ENCODE data around the gene COL4A2. TPM values are rescaled to one million over a fixed set of nuclear protein-coding genes. Genes with fewer than 3 reads are reported as not detected.
A peak's percentile ranks its signal among the peaks of the same experiment; 100 is the strongest.

Gene COL4A2
- total and polyA plus RNA-seq, 9 donors, result 59.5 to 171 (median 136) TPM

DNA sequence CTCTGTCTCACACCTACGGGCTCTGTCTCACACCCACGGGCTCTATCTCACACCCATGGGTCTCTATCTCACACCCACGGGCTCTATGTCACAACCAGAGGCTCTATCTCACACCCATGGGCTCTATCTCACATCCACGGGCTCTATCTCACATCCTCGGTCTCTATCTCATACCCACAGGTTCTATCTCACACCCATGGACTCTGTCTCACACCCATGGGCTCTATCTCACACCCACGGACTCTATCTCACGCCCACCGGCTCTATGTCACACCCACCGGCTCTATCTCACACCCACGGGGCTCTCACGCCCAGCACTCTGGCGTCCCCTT is 73.9 kb downstream of the COL4A2 start:
- intact Hi-C loops (cut with DNase I), result no loop called here
- TF ChIP-seq, protein P1, sequence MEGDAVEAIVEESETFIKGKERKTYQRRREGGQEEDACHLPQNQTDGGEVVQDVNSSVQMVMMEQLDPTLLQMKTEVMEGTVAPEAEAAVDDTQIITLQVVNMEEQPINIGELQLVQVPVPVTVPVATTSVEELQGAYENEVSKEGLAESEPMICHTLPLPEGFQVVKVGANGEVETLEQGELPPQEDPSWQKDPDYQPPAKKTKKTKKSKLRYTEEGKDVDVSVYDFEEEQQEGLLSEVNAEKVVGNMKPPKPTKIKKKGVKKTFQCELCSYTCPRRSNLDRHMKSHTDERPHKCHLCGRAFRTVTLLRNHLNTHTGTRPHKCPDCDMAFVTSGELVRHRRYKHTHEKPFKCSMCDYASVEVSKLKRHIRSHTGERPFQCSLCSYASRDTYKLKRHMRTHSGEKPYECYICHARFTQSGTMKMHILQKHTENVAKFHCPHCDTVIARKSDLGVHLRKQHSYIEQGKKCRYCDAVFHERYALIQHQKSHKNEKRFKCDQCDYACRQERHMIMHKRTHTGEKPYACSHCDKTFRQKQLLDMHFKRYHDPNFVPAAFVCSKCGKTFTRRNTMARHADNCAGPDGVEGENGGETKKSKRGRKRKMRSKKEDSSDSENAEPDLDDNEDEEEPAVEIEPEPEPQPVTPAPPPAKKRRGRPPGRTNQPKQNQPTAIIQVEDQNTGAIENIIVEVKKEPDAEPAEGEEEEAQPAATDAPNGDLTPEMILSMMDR (IDR thresholded peaks at IDR 0.05), result no peak
- no peak for TF ChIP-seq POLR2A (IDR thresholded peaks at IDR 0.05)
- TF ChIP-seq EP300 (IDR thresholded peaks at IDR 0.05), result no peak
- H3K36me3 ChIP-seq, result no peaks in the 10 kb centered on the region
- H3K4me1 ChIP-seq (ENCODE audit: insufficient read depth), result peaks cover 29% of the 10 kb centered on the region
- no peak overlapping the region for H3K4me3 ChIP-seq
- no peak overlapping the region for H3K27ac ChIP-seq
- no peaks in the 10 kb centered on the region for H3K27me3 ChIP-seq
- H3K9me3 ChIP-seq, result no peaks in the 10 kb centered on the region
- no peak for DNase-seq
- 90 to 95% (median 93%) methylated on average over 12 of the region's 12 CpGs for WGBS, 3 donors

DNA sequence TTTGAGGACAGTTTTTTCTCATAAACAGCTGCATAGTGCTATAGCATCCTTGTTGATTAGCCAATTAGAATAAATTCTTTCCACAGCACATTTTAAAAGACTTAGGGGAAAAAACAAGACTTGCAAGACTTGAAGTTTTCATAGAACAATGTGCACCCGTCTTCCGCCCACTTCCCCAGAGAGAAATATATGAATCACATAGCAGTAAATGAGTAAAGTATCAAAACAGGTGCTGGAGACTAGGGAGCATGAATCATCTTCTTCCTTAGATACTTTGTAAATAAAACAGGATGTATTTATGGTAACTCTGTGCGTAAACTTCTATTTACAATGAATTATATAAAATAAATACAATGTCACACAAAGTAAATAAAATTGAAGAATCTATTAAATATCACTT is 75.1 kb downstream of the COL4A2 start:
- intact Hi-C loops (cut with DNase I), result no loop called here
- Histone ChIP-seq H3K4me1 (ENCODE audit: insufficient read depth) (peaks cover 22% of the 10 kb centered on the region), H3K27ac (no peak overlapping the region), H3K36me3 (no peaks in the 10 kb centered on the region), H3K9me3 (no peaks in the 10 kb centered on the region), H3K4me3 (no peak overlapping the region), H3K27me3 (no peaks in the 10 kb centered on the region)
- no peak for DNase-seq
- TF ChIP-seq, protein P1 (IDR thresholded peaks at IDR 0.05), result no peak
- TF ChIP-seq EP300 (IDR thresholded peaks at IDR 0.05) (no peak), POLR2A (IDR thresholded peaks at IDR 0.05) (no peak)
- 80 to 86% (median 83%) methylated on average over 3 of the region's 3 CpGs for WGBS, 3 donors

DNA sequence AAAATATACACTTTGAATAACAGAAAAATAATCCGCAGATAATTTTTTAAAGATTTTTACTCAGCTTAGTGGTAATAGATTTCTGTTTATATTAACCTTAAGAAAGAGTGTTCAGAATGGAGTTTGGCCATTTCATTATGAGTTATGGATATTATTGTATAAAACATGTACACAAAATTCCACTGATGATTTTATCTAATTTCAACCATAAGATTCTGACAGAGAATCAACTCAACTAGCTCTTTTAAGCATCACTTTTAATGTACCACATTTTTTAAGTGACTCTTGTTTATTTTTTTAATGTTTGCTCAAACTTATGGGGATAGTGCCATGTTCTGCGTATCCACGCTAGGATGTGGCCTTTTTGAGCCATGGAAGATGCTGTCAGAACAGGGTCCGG is 75.7 kb downstream of the COL4A2 start:
- Histone ChIP-seq H3K4me1 (ENCODE audit: insufficient read depth) (peaks cover 20% of the 10 kb centered on the region), H3K4me3 (no peak overlapping the region), H3K36me3 (no peaks in the 10 kb centered on the region), H3K27me3 (no peaks in the 10 kb centered on the region), H3K9me3 (no peaks in the 10 kb centered on the region), H3K27ac (no peak overlapping the region)
- 93 to 96% (median 94%) methylated on average over 4 of the region's 4 CpGs for WGBS, 3 donors
- intact Hi-C loops (cut with DNase I), result no loop called here
- TF ChIP-seq POLR2A (IDR thresholded peaks at IDR 0.05) (no peak), EP300 (IDR thresholded peaks at IDR 0.05) (no peak)
- TF ChIP-seq, protein P1 (IDR thresholded peaks at IDR 0.05), result no peak
- no peak for DNase-seq

DNA sequence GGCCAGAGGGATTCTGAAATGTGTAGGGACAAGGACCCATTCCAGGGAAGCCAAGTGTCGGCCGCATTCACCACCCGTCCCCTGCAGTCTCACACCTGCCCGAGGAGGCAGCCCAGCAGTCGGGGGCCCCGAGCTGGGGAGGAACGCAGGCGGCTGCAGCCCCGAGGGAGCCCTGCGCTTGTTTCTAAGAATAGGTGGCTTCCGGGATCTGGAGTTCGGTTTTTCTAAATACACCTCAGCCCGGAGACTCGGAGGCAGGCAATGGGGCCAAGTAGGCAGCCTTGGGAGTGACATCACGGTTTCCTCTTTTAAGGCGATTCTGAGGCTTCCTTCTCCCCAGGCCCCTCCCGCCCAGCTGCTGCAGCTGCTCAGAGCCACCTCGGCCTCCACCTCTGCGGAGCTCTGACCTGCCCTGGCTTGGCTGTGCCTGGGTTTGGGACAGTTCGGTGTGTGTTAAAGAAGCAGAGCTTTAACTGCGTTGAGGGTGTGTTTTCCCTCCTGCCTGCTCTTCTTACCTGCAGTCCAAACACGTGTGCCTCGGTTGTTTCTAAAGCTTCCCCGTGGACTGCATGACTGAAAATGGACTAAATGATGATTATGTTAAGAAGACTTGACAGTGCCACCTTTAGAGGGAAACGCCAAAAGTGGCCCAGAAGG is 80.5 kb downstream of the COL4A2 start:
- intact Hi-C loops (cut with DNase I), result no loop called here
- Histone ChIP-seq H3K36me3 (no peaks in the 10 kb centered on the region), H3K27ac (peak overlapping the region; percentile 50 to 60), H3K4me3 (peak overlapping the region; percentile 9), H3K9me3 (no peaks in the 10 kb centered on the region), H3K4me1 (ENCODE audit: insufficient read depth) (peaks cover 4% of the 10 kb centered on the region), H3K27me3 (no peaks in the 10 kb centered on the region)
- TF ChIP-seq, protein P1 (IDR thresholded peaks at IDR 0.05), result no peak
- no peak for TF ChIP-seq EP300 (IDR thresholded peaks at IDR 0.05)
- DNase-seq, result peak; percentile 75 to 81 (median 75)
- 10 to 12% (median 10%) methylated on average over 25 of the region's 25 CpGs for WGBS, 3 donors

Data from ovary (tissue), 9 donors.